HEK293 (cell line): Measurements from ENCODE around the gene ZNF708.

Source experiments
- CTCF ChIA-PET: fragments of 350-600 bp; formaldehyde crosslinking; extraction: SDS; loops from one replicate; lab custom pipeline; 2021; ENCODE audit warnings: antibody characterized with exemption; lab: Yijun Ruan, JAX
- POLR2A ChIA-PET: fragments of 300-600 bp; formaldehyde crosslinking; extraction: SDS; loops from one replicate; lab custom pipeline; 2020; ENCODE audit warnings: antibody characterized with exemption, inconsistent platforms; lab: Yijun Ruan, JAX
- H3K27ac ChIP-seq: fragments of 200-500 bp; sonication (Bioruptor generic); 2 replicates; pipeline ENCODE4 v1.5.1; 2014; ENCODE audit warnings: low read depth, low read length, control low read depth, inconsistent platforms; ENCODE audit errors: extremely low read depth
- H3K36me3 ChIP-seq, 2 experiments: fragments of 200-500 bp in 1 of 2; sonication (Bioruptor generic) in 1 of 2; 1 replicate in 1 of 2; 2 replicates in 1 of 2; pipeline ENCODE4 v1.5.1; 2014 to 2017; ENCODE audit warnings: inconsistent platforms in 2 of 2, low read length in 2 of 2; ENCODE audit not compliant: control insufficient read depth in 2 of 2, insufficient read depth in 1 of 2
- H3K4me1 ChIP-seq: fragments of 200-500 bp; sonication (Bioruptor generic); 2 replicates; pipeline ENCODE4 v1.5.1; 2014; ENCODE audit warnings: mild to moderate bottlenecking, low read length, inconsistent platforms; ENCODE audit not compliant: control insufficient read depth, insufficient read depth
- H3K4me3 ChIP-seq: 2 replicates; pipeline ENCODE4 v1.5.1; 2011; ENCODE audit warnings: low read depth, mild to moderate bottlenecking, control low read depth, low read length, moderate library complexity
- H3K9me3 ChIP-seq: fragments of 200-500 bp; sonication (Bioruptor generic); 2 replicates; pipeline ENCODE4 v1.5.1; 2014; ENCODE audit warnings: low read depth, low read length, inconsistent platforms; ENCODE audit not compliant: control insufficient read depth, insufficient read depth
- BCL11A ChIP-seq: fragments of 450-650 bp; formaldehyde crosslinking; IDR thresholded peaks from 2 replicates; pipeline ENCODE4 v1.5.1; 2016; ENCODE audit warnings: low read depth, missing biosample characterization, missing genetic modification characterization
- GLI2 ChIP-seq: fragments of 450-650 bp; formaldehyde crosslinking; IDR thresholded peaks from 2 replicates; pipeline ENCODE4; 2017; ENCODE audit warnings: missing biosample characterization, missing genetic modification characterization, low read depth, borderline replicate concordance
- IKZF3 ChIP-seq: fragments of 450-650 bp; IDR thresholded peaks from 2 replicates; pipeline ENCODE4 v1.5.0; 2018; ENCODE audit warnings: missing biosample characterization, mild to moderate bottlenecking, missing genetic modification characterization, moderate library complexity
- MEIS1 ChIP-seq: sonication (generic); formaldehyde crosslinking; IDR thresholded peaks from 2 replicates; pipeline ENCODE4 v1.8.1; 2022; ENCODE audit warnings: missing genetic modification reagents, mild to moderate bottlenecking, borderline replicate concordance
- RBAK ChIP-seq: fragments of 450-650 bp; formaldehyde crosslinking; IDR thresholded peaks from 2 replicates; pipeline ENCODE4 v1.5.1; 2016; ENCODE audit warnings: missing biosample characterization, missing genetic modification characterization
- SALL2 ChIP-seq: fragments of 450-650 bp; formaldehyde crosslinking; IDR thresholded peaks from 2 replicates; pipeline ENCODE4 v1.5.0; 2017; ENCODE audit warnings: missing biosample characterization, mild to moderate bottlenecking, missing genetic modification characterization, borderline replicate concordance
- SP2 ChIP-seq: fragments of 450-650 bp; formaldehyde crosslinking; IDR thresholded peaks from 2 replicates; pipeline ENCODE4 v1.5.1; 2016; ENCODE audit warnings: missing biosample characterization, missing genetic modification characterization
- TRIM28 ChIP-seq: IDR thresholded peaks from 2 replicates; pipeline ENCODE4 v1.6.1; 2011; ENCODE audit warnings: low read length, control low read depth, borderline replicate concordance
- YY1 ChIP-seq: fragments of 450-650 bp; formaldehyde crosslinking; IDR thresholded peaks from 2 replicates; pipeline ENCODE4 v1.5.1; 2018; ENCODE audit warnings: missing biosample characterization, missing genetic modification characterization
- ZBTB20 ChIP-seq: fragments of 450-650 bp; formaldehyde crosslinking; IDR thresholded peaks from 2 replicates; pipeline ENCODE4 v1.5.1; 2016; ENCODE audit warnings: missing biosample characterization, missing genetic modification characterization
- ZBTB21 ChIP-seq: fragments of 450-650 bp; formaldehyde crosslinking; IDR thresholded peaks from 2 replicates; pipeline ENCODE4 v1.5.1; 2017; ENCODE audit warnings: missing biosample characterization, missing genetic modification characterization
- ZNF121 ChIP-seq: fragments of 450-650 bp; formaldehyde crosslinking; IDR thresholded peaks from 2 replicates; pipeline ENCODE4 v1.5.1; 2016; ENCODE audit warnings: missing biosample characterization, missing genetic modification characterization
- ZNF202 ChIP-seq: fragments of 450-650 bp; formaldehyde crosslinking; IDR thresholded peaks from 2 replicates; pipeline ENCODE4 v1.5.1; 2016; ENCODE audit warnings: missing biosample characterization, missing genetic modification characterization, borderline replicate concordance
- ZNF324 ChIP-seq: fragments of 450-650 bp; formaldehyde crosslinking; IDR thresholded peaks from 2 replicates; pipeline ENCODE4 v1.5.1; 2016; ENCODE audit warnings: missing biosample characterization, missing genetic modification characterization
- ZNF335 ChIP-seq: fragments of 450-650 bp; formaldehyde crosslinking; conservative IDR thresholded peaks from 2 replicates; pipeline ENCODE4 v1.5.1; 2016; ENCODE audit warnings: missing biosample characterization, missing genetic modification characterization
- ZNF350 ChIP-seq: fragments of 450-650 bp; formaldehyde crosslinking; IDR thresholded peaks from 2 replicates; pipeline ENCODE4 v1.5.0; 2017; ENCODE audit warnings: missing biosample characterization, mild to moderate bottlenecking, missing genetic modification characterization
- ZNF366 ChIP-seq: fragments of 450-650 bp; formaldehyde crosslinking; conservative IDR thresholded peaks from 2 replicates; pipeline ENCODE4 v1.5.1; 2016; ENCODE audit warnings: missing biosample characterization, missing genetic modification characterization
- ZNF391 ChIP-seq: fragments of 450-650 bp; formaldehyde crosslinking; IDR thresholded peaks from 2 replicates; pipeline ENCODE4 v1.5.1; 2016; ENCODE audit warnings: low read depth, missing biosample characterization, missing genetic modification characterization, borderline replicate concordance
- ZNF561 ChIP-seq: fragments of 450-650 bp; IDR thresholded peaks from 2 replicates; pipeline ENCODE4 v1.5.1; 2018; ENCODE audit warnings: missing biosample characterization, missing genetic modification characterization, borderline replicate concordance
- ZNF596 ChIP-seq: fragments of 450-650 bp; IDR thresholded peaks from 2 replicates; pipeline ENCODE4 v1.5.0; 2018; ENCODE audit warnings: missing biosample characterization, mild to moderate bottlenecking, missing genetic modification characterization, moderate library complexity
- ZNF610 ChIP-seq: fragments of 450-650 bp; formaldehyde crosslinking; IDR thresholded peaks from 2 replicates; pipeline ENCODE4 v1.5.1; 2016; ENCODE audit warnings: missing biosample characterization, missing genetic modification characterization, borderline replicate concordance
- ZNF621 ChIP-seq: fragments of 450-650 bp; formaldehyde crosslinking; IDR thresholded peaks from 2 replicates; pipeline ENCODE4 v1.5.1; 2017; ENCODE audit warnings: missing biosample characterization, missing genetic modification characterization
- ZNF624 ChIP-seq: fragments of 450-650 bp; formaldehyde crosslinking; IDR thresholded peaks from 2 replicates; pipeline ENCODE4 v1.5.1; 2017; ENCODE audit warnings: missing biosample characterization, missing genetic modification characterization
- ZNF660 ChIP-seq: fragments of 450-650 bp; IDR thresholded peaks from 2 replicates; pipeline ENCODE4 v1.5.1; 2018; ENCODE audit warnings: missing biosample characterization, mild to moderate bottlenecking, missing genetic modification characterization
- ZSCAN30 ChIP-seq: fragments of 450-650 bp; IDR thresholded peaks from 2 replicates; pipeline ENCODE4 v1.5.1; 2018; ENCODE audit warnings: missing biosample characterization, mild to moderate bottlenecking, missing genetic modification characterization, moderate library complexity
- TF ChIP-seq, protein P1 (sequence below): fragments of 450-650 bp; formaldehyde crosslinking; IDR thresholded peaks from 2 replicates; pipeline ENCODE4 v1.5.1; 2016; ENCODE audit warnings: missing biosample characterization, missing genetic modification characterization
- TF ChIP-seq, protein P2 (sequence below): fragments of 450-650 bp; formaldehyde crosslinking; IDR thresholded peaks from 2 replicates; pipeline ENCODE4 v1.5.1; 2016; ENCODE audit warnings: missing biosample characterization, missing genetic modification characterization
- TF ChIP-seq, protein P3 (sequence below): fragments of 450-650 bp; formaldehyde crosslinking; IDR thresholded peaks from 2 replicates; pipeline ENCODE4 v1.5.1; 2016; ENCODE audit warnings: missing biosample characterization, missing genetic modification characterization
- TF ChIP-seq, protein P4 (sequence below): fragments of 450-650 bp; formaldehyde crosslinking; IDR thresholded peaks from 2 replicates; pipeline ENCODE4 v1.5.1; 2016; ENCODE audit warnings: missing biosample characterization, missing genetic modification characterization

The ZNF708 gene

DNA sequence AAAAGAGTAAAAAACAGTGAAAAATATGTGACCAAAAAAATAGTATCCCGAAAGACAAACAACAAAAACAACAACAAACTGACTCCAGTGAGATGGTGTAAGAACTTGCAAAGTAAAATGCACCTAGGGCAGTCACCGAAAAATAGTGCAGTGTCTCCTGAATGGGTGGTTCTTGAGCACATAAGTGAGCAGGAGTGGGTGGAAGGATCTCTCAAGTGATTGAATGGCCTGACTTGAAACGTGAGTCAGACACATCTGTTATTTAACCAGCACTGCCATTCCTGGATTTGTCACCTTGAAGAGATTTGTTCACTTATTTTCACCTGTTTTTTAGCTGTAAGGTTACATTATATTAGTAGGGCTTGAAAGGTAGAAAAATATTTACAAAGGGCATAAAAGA lies 33.1 kb upstream of the ZNF708 start (continued):
- TF ChIP-seq ZNF624 (tag by site-specific recombination) (no peak), ZNF324 (no peak), MEIS1 (no peak), ZNF596 (tag by site-specific recombination) (no peak), ZNF391 (tag by site-specific recombination) (no peak)
- TF ChIP-seq, protein P1, sequence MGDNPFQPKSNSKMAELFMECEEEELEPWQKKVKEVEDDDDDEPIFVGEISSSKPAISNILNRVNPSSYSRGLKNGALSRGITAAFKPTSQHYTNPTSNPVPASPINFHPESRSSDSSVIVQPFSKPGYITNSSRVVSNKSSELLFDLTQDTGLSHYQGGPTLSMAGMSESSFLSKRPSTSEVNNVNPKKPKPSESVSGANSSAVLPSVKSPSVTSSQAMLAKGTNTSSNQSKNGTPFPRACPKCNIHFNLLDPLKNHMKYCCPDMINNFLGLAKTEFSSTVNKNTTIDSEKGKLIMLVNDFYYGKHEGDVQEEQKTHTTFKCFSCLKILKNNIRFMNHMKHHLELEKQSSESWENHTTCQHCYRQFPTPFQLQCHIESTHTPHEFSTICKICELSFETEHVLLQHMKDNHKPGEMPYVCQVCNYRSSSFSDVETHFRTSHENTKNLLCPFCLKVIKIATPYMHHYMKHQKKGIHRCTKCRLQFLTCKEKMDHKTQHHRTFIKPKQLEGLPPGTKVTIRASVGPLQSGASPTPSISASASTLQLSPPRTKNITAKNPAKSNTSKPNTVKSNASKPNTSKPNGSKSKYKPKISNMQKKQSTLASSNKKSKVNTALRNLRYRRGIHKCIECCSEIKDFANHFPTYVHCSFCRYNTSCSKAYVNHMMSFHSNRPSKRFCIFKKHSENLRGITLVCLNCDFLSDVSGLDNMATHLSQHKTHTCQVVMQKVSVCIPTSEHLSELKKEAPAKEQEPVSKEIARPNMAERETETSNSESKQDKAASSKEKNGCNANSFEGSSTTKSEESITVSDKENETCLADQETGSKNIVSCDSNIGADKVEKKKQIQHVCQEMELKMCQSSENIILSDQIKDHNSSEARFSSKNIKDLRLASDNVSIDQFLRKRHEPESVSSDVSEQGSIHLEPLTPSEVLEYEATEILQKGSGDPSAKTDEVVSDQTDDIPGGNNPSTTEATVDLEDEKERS (tag by site-specific recombination): no peak

DNA sequence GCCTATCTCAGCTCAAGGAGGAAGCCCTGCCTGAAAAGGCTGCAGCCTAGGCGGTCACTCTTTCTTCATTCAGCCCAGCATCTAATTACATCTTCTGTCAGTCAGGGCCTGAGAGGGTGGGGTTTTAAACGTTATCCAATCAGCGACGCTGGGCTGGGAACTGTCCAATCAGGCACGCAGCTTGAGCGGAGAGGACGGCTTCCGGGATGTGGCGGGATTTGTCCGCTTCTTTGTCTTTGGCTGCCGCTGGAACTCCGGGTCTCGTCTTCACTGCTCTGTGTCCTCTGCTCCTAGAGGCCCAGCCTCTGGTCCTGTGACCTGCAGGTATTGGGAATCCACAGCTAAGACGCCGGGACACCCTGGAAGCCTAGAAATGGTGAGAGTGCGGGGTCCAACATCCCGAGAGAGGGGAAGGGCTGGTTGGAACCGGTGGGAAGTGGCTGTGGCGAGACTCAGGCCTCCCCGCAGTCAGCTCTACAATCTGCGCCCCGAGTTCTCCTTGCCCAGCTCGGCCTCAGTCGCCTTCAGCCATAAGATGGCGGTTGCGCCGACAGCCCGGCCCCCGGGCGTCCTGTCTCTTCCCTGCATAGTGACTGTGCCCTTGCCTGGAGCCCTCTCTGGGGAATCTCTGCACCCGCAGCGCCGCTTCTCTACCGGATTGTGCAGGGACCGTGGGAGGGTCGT lies 29.7 kb upstream of the ZNF708 start, which contains the start of gene ZNF738:
Gene ZNF738 (plus strand): TSS at position 233 of the 684 bp plus-strand sequence. CDS start 141 bp downstream, at position 374.
- ChIA-PET POLR2A (interaction anchor here (0.6 to 2.1 kb wide), 7 partner anchors 11 to 493 kb away, joined by 3 to 30 read pairs (median 3); partner anchors contain the start of genes ZNF431, ZNF493, ZNF708 and ZNF714), CTCF (no interaction called here)

More for the DNA sequence above, 29.7 kb upstream of the ZNF708 start, which contains the start of gene ZNF738:
- H3K4me1 ChIP-seq: no peaks in the 10 kb centered on the region
- H3K4me3 ChIP-seq: peak within 1 kb of the TSS; percentile 79
- H3K27ac ChIP-seq: peak within 1 kb of the TSS; percentile 80
- no peaks in the 10 kb centered on the region for H3K9me3 ChIP-seq
- TF ChIP-seq ZNF335 (tag by site-specific recombination): peak; percentile 50
- no peak for TF ChIP-seq ZBTB21 (tag by site-specific recombination)
- TF ChIP-seq, protein P2, sequence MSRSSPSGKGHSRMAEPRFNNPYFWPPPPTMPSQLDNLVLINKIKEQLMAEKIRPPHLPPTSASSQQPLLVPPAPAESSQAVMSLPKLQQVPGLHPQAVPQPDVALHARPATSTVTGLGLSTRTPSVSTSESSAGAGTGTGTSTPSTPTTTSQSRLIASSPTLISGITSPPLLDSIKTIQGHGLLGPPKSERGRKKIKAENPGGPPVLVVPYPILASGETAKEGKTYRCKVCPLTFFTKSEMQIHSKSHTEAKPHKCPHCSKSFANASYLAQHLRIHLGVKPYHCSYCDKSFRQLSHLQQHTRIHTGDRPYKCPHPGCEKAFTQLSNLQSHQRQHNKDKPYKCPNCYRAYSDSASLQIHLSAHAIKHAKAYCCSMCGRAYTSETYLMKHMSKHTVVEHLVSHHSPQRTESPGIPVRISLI: no peak
- TF ChIP-seq ZNF202 (tag by site-specific recombination): no peak
- TF ChIP-seq TRIM28: peak; percentile 33; the same call in 1 of the 2 replicates
- TF ChIP-seq YY1 (tag by site-specific recombination): no peak
- no peak for TF ChIP-seq ZNF621 (tag by site-specific recombination)
- no peak for TF ChIP-seq GLI2 (tag by site-specific recombination)
- TF ChIP-seq, protein P3, sequence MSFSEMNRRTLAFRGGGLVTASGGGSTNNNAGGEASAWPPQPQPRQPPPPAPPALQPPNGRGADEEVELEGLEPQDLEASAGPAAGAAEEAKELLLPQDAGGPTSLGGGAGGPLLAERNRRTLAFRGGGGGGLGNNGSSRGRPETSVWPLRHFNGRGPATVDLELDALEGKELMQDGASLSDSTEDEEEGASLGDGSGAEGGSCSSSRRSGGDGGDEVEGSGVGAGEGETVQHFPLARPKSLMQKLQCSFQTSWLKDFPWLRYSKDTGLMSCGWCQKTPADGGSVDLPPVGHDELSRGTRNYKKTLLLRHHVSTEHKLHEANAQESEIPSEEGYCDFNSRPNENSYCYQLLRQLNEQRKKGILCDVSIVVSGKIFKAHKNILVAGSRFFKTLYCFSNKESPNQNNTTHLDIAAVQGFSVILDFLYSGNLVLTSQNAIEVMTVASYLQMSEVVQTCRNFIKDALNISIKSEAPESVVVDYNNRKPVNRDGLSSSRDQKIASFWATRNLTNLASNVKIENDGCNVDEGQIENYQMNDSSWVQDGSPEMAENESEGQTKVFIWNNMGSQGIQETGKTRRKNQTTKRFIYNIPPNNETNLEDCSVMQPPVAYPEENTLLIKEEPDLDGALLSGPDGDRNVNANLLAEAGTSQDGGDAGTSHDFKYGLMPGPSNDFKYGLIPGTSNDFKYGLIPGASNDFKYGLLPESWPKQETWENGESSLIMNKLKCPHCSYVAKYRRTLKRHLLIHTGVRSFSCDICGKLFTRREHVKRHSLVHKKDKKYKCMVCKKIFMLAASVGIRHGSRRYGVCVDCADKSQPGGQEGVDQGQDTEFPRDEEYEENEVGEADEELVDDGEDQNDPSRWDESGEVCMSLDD (tag by site-specific recombination): no peak
- no peak for TF ChIP-seq ZNF561 (tag by site-specific recombination)
- TF ChIP-seq, protein P4, sequence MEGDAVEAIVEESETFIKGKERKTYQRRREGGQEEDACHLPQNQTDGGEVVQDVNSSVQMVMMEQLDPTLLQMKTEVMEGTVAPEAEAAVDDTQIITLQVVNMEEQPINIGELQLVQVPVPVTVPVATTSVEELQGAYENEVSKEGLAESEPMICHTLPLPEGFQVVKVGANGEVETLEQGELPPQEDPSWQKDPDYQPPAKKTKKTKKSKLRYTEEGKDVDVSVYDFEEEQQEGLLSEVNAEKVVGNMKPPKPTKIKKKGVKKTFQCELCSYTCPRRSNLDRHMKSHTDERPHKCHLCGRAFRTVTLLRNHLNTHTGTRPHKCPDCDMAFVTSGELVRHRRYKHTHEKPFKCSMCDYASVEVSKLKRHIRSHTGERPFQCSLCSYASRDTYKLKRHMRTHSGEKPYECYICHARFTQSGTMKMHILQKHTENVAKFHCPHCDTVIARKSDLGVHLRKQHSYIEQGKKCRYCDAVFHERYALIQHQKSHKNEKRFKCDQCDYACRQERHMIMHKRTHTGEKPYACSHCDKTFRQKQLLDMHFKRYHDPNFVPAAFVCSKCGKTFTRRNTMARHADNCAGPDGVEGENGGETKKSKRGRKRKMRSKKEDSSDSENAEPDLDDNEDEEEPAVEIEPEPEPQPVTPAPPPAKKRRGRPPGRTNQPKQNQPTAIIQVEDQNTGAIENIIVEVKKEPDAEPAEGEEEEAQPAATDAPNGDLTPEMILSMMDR: no peak
- no peak for TF ChIP-seq ZNF610 (tag by site-specific recombination)
- TF ChIP-seq ZSCAN30 (tag by site-specific recombination): no peak
- no peak for TF ChIP-seq RBAK (tag by site-specific recombination)
- TF ChIP-seq ZBTB20 (tag by site-specific recombination): no peak
- TF ChIP-seq SP2 (tag by site-specific recombination): peak; percentile 76
- TF ChIP-seq BCL11A: no peak
- no peak for TF ChIP-seq ZNF366
- no peak for TF ChIP-seq ZNF121 (tag by site-specific recombination)
- TF ChIP-seq SALL2: no peak
- no peak for TF ChIP-seq IKZF3
- TF ChIP-seq ZNF660: no peak
- 0 out of 2 replicates have a peak, but pooled peaks have one; percentile 37 for TF ChIP-seq ZNF350 (tag by site-specific recombination)
- peaks cover 23 to 34% of the 10 kb centered on the region in 2 experiments for H3K36me3 ChIP-seq
